GM21526 (cell line): ENCODE data around the gene OMP.

Experiments
- ATAC-seq: cut with Tn5 transposase; IDR thresholded peaks from one replicate; pipeline ENCODE4 v1.9.1; 2021; ENCODE audit warnings: moderate library complexity; ENCODE audit not compliant: unreplicated experiment, low FRiP score

The OMP gene

DNA sequence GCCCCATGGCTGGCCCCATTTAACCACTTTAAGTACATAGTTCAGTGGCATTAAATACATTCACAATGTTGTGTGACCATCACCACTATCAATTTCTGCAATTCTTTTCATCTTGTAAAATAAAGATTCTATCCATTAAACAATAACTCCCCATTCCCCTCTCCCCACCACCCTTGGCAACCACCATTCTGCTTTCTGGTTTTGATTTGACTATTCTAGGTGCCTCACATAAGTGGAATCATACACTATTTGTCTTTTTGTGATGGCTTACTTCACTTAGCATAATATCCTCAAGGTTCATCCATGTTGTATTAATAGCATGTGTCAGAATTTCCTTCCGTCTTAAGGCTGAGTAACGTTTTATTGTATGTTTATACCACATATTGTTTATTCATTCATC is 32.4 kb downstream of the OMP start:
- ATAC-seq, result no peak

DNA sequence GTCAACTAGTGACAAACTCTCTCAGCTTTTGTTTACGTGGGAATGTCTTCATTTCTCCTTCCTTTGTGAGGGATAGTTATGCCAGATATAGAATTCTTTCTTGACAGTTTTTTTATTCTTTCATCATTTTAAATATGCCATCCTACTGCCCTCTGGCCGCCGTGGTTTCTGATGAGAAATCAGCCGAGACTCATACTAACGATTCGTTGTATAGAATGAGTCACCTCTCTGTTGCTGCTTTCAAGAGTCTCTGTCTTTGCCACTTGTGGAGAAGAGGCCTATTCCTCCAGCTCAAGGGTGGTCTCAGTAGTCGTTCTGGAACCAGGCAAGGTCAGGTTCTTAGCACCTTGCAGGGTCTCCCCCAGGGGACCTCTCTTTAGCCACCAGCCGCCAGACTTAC is 33.4 kb downstream of the OMP start:
- ATAC-seq, result no peak

DNA sequence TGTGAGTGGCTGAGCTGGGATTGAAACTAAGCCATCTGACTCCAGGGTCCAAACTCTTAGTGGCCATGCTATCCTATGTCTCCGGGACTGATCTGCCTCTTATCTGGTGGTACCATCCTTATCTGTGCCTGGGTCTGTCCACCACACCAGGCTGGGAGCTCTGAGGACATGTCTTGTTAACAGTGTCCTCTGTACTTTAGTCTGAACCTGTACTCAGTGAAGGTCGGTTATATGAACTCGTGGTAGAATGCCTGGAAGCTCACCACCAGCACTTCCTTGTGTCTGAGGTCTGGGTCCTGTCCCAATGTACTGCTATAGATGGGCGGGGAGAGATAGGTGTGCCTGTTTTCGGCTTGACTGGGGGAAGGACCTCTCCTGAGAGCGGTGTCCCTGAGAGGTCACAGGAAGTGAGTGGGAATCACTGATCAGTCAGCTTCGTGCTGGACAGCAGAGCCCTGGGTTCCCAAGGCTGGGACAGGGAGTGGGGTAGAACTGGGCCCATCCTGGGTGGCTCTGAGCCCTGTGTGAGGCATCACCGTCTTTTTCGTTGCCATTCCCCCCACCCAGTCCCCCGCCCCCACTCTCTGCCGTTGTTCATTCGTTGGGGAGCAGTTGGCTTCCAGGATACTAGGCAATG is 34.3 kb downstream of the OMP start:
- ATAC-seq, result no peak

DNA sequence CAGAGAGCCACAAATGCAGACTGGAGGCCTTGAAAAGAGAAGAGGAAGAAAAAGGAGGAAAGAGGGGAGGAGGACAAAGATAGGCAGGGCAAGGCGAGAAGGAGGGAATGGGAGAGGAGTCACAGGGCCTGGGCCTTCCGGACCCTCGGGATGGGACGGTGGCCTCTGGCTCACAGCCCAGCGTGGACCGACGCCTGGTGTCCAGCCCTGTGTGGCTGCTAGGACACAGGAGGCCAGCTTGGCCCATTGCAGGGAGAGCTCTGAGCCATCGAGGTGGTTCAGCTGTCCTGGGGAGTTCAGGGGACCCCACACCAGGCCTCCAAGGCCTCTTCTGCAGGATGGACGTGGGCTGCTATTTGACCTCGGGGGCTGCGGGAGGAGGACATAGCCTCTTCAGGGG is 34.8 kb downstream of the OMP start:
- no peak for ATAC-seq

DNA sequence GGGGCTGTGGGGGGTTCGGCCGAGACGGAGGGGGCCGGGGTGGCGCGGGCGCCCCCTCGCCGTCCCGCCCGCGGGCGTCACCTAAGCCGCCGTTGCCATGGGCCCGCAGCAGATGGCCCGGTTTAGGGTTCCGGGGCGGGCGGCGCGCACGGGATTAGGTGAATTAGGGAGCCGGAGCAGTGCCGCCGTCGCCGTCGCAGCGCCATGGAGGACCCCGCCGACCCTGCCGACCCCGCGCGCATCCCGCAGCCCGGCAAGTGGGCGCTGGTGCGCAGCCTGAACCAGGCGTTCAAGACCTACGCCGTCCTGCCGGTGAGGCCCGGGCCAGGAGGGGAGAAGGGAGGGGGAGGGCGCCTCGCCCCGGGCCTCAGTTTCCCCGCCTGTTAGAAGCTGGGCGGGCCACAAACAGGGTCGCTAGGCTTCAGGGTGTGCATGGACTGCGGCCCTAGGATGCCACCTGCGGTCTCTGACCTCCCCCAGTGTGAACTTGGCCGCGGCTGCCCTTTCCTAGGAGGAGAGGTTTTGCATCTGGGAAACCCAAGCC is 35.5 kb downstream of the OMP start:
- ATAC-seq, result no peak

DNA sequence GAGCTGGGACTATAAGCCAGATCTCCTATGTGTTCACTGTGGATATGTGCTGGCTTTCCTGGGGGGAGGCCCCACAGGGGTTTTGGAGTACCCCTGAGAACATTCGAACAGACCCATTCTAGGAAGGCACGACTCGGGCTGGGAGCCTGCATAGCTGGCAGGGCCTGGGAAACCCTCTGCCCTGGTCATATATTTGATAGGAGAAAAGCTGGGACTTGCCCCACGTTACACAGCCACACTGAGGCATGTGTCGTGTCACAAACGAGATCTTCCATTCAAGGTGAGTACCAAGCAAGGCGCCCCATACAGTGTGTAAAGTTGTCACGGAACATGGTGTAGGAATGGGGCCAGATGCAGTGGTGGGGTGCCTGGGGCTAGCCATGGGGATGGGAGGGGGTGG is 36.6 kb downstream of the OMP start:
- no peak for ATAC-seq

DNA sequence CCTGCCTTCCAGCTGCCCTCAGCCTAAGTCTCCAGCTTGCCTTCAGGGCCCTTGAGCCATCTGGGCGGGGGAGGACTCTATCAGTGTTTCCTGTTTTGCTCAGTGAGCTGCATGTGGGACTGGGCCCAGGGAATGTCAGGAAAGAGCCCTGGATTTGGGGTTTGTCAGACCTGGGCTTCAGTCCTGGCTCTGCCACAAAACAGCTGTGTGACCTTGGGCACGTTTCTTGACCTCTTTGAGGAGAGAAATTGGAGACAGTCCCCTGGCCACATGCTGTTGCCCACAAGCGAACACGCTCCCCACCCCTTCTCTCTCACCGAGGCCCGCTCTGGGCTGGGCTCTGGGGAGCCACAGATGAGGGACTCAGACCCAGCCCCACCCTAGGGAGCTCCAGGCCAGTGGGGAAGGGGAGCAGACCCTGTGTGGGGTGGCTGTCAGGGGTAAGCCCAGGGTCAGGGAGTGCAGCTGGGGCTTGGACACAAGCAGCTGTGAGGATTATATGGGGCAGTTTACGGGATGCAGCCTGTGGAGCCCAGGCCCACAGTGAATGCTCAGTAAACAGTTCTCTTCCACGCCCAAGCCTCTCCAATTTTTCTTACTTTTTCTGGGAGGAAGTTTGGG is 37.7 kb downstream of the OMP start:
- ATAC-seq, result no peak

DNA sequence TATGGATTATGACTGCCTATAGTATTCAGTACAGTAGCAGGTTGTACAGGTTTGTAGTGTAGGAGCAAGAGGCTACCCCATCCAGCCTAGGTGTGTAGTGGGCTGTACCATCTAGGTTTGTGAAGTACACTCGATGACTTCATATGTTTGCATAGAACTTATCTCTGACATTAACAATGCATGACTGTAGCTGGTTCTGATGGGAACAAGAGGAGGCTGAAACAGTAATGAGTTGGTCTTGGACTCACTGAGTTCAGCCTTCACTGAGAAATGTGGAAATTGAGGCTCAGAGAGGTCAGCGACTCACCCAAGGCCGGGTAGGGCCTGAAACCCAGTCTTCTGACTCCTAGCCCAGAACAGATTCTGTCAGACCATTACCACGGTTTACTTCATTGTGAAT is 38.4 kb downstream of the OMP start:
- ATAC-seq, result no peak

DNA sequence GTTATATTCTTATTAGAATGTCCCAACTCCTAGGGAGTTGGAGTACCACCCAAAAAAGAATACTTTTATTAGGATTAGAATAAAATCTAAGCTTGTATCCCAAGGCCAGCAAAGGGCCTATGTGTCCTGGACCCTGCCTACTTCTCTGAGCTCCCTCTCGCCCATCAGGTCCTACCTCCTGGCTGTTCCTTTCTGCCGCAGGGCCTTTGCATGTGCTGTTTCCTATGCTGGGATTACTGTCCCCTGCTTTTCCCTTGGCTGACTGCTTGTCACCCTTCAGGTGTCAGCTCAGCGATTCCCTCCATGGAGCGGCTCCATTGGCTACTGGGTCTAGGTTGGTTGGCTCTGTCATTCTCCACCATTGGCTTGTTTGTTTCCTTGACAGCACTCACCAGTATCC is 38.8 kb downstream of the OMP start:
- ATAC-seq, result no peak

DNA sequence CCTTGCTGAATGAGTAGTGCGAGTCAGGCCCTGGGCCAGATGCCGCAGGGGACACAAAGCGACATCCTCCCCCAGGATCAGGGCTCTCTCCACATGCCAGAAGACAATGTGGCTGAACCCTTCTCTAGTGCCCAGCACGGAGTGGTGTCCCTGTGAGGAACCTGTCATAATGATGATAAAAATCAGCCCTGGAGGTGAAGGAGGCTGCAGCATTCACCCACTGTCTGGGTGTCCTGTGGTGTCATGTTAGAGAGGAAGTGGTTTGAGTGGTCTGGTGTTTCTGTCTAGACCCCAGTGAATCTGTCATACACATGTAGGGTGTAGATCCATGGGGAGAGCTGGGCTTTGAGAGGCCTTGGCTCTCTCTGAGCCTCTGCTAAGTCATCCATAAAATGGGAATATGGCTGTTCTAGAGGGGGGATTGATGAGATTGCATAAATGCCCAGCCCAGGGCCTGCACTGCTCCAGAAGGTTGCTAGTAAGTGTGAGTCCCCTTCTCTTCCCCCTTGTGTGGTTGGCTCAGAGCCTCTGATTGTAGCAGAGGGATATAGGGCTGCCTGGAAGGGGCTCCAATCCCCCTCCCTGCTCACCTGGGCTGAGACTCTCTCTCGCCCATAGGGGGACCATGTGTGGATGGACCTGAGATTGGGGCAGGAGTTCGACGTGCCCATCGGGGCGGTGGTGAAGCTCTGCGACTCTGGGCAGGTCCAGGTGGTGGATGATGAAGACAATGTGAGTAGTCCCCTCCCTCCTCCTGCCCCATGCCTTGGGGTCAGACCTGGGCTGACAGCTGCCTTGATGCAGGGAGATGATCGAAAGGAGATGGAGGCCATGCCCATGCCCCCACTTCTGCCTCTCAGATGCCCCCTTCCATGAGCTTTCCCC is 39.7 kb downstream of the OMP start:
- no peak for ATAC-seq

DNA sequence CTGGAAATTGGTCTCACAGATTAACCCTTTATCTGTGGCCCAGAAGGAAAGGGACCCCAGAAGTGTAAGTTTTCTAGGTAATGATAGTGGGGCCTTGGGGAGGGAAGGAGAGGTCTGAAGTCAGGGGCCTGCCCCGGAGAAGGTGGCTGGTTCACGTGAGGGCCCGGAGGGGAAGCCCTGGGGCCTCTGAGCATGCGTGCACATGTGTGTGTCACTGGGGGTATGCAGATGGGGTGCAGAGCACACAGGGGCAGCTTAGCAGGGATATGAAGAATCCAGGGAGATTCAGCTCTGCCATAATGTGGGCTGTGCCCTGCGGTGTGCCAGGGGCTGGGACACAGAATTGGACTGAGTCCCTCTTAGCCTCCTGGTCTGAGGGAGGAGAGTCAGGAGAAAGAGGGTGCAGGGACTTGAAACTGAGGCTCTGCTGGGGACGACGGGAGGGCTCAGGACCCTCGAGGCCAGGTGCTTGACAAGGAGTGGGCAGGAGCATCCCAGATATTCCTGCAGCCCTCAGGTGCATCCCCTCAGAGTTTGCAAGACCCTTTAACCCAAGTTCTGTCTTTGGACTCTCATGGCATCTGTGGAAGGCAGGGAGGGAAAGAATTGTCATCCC is 40.9 kb downstream of the OMP start:
- no peak for ATAC-seq

DNA sequence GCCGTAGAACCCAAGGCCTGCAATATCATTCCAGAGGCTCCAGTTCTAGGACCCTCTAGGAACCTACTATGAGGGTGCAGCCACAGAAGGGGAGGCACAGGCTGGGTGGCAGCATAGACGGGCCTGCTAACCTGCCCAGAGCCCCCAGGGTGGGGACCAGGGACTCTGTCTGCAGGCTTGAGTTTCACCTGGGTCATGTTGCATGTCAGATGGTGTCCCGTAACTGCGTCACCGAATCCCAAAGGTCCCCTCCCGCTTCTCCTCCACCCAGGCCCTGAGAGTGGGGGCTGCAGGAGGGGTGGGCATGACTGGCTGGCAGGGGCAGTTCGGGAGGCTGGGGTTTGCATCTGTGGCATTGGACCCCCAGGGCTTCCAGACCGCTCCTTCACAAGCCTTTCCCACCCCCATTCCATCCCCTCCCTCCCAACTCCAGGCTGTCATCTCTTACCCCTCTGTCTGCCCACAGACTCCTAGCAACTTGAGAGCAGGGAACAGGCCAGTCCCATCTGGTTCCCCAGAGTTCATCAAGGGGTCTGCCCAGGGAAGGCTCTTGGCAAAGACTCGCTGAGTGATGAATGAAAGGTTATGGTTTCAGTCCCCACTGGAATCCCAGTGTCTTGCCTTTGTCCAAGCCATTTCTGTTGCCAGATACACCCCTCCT is 41.7 kb downstream of the OMP start:
- no peak for ATAC-seq

DNA sequence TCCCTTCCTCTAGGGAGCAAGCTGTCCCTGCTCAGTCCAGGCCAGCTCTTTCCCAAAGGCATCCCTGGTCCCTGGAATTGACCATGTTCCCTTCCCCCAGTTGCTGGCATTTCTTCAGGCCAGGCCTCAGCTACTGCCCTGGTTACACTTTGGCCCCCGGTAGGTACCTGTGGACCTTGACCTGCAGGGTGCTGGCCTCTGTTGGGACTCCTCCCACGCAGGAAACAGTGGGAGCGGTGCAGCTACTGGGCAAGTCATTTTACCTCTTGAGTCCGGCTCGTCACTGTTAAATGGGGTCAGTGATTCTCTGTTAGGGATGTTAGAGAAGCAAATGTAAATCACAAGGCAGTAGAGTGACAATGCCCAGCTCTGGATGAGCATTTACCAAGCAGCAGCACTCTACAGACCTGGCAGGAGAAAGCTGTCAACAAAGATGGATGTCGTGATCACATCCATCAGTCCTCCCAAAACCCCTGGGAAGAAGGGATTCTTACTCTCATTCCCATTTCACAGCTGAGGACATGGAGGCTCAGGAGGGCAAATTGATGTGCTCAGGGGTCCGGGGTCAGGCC is 42.3 kb downstream of the OMP start:
- ATAC-seq, result no peak

DNA sequence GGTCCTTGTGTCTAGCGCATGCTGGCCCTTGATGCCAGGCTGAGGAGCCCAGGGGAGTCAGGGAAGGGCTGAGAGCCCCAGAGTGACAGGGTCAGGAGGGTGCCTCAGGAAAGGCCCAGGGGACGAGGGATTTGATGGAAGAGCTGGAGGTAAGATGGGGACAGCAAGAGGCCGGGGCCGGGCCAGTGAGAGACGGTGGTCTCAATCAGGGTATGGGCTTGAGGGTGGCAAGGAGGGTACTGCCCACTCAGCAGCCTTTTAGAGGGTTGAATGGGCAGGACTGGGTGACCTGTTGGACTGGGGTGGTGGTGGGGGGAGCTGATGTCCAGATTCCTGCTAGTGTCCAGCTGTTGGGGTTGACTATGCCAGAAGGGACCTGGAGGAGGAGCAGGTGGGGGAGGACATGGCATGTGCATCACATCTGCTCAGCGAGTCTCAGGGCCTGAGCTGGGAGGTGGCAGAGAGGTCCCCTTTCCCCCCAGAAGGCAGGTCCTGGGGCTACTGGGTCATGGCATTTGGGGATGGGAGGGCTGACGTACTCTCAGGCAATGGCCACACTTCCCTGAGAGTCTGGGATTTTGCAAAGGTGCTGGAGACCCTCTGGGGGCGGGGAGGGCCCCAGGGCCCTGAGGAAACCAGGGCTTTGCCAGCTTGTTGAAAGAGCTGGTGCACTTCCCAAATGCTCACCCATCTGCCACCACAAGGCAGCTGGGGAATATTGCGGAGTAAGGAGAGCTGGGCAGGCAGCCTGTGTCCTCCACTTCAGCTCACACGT is 43.8 kb downstream of the OMP start:
- ATAC-seq, result no peak

DNA sequence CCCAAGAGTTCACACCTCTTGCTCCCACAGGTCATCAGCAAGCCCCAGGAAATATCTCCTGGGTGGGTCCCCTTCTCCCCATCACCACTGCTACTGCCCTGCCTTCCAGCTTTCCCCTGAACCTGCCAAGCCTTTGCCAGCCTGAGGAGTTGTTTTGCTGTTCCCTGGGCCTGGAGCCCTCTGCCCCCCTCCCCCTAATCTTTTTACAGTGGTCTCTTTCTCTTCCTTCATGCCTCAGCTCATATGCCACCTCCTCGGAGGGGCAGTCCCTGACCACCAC is 44.3 kb downstream of the OMP start:
- no peak for ATAC-seq

DNA sequence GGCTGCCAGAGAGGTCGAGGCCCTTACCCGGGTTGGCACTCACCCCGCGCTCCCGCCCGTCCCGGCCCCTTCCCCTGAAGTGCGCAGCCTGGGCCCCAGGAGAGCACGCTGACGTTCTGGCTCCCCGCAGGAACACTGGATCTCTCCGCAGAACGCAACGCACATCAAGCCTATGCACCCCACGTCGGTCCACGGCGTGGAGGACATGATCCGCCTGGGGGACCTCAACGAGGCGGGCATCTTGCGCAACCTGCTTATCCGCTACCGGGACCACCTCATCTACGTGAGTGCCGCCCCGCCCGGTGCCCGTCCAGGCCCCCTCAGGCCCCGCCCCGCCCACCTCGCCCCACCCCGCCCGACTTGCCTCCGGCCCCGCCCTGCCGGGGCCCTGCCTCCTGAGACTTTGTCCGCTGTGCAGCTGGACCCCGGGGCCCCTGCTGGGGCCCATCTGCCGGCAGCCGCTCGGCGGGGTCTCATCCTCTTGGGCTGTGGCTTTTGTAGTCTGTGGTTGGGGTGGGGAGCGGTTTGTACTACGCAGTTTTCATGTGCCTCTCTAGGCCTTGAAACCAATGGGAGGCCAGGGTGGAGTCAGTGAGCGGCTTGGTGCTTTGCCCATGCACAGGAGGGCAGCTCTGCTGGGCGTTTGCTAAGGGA is 45.2 kb downstream of the OMP start:
- no peak for ATAC-seq

DNA sequence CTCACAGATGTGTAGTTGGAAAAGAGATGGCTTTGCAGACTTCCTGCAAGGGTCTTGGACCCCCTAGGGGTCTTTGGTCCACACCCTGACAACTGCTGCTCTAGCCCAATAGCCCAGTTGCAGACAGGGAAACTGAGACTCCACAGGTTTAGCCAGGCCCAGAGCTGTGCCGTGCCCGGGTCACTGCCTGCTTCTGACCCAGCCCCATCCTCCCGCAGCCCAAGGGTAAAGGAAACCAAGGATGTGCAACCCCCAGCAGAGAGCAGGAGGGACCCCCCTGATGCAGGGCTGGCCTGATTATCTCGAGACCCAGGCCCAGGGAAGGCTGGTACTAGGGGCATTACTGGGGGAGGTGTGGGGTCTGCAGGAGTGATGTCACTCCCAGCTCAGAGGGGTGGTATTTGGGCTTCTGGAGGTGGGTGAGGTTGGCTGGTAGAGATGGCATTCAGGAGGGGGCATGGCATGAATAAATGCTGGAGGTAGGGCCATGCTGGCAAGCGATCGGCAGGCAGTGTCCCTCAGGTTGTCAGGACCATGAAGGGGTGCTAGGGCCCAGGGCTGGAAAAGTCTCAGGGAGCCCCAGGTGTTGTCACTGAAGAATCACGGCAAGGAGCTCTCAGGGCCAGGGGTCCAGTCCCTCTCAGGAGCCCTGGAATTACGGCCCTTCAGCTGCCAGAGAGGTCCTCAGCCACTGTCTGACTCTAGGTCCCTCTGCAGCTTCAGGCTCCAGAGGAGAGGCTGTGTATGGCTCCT is 46.5 kb downstream of the OMP start:
- no peak for ATAC-seq

DNA sequence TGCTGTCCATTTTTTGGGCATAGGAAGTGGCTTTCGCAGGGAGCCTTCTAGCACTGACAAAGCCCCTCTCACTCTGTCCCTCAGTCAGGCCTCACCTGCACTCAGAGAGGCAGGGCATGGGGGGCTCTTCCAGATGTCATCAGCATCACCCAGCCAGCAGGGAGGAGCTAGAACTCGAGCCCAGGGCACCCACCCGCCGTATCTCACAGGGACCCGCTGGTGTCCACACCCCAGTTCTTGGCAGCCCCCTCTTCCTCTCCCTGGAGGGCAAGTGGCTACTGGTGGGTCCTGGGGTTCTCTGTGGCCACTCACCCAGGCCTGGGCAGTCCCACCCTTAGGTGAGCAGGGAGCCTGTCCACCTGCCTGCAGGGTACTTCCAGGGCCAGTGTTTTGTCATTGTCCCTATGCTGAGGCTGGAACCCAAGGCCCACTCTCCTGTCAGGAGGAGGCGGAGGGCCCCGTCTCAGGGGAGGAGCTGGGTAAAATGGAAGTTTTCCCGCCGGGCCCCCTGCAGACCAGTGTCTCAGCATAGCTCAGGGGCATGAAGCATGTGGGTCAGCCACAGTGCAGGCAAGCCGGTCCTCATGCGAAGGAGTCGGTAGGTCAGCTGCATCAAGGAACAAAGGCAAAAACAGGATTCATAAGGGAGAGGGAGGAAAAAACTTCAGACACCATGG is 47.2 kb downstream of the OMP start:
- ATAC-seq, result no peak
